Liver (tissue), 9 donors: ENCODE measurements around the gene TMEM254. TPM values are rescaled to one million over a fixed set of nuclear protein-coding genes. Genes with fewer than 3 reads are reported as not detected.

Experiments used
- DNase-seq: peaks from one replicate; pipeline ENCODE4 v3.0.0-alpha.2; 2017; ENCODE audit warnings: low spot score
- H3K27ac ChIP-seq, 2 donors: one replicate each; pipeline ENCODE4 v1.7.0; 2013; ENCODE audit warnings: inconsistent platforms in 2 of 2, low read length in 2 of 2, control low read depth in 1 of 2, low read depth in 1 of 2, mild to moderate bottlenecking in 1 of 2
- H3K27me3 ChIP-seq, 4 donors: one replicate each; pipeline versions ENCODE4 v1.6.1 to v1.7.0; 2013; ENCODE audit warnings: low read length in 3 of 4, inconsistent platforms in 1 of 4, mild to moderate bottlenecking in 1 of 4, moderate library complexity in 1 of 4; ENCODE audit not compliant: control insufficient read depth in 4 of 4, insufficient read depth in 4 of 4
- H3K36me3 ChIP-seq, 4 donors: one replicate each; pipeline versions ENCODE4 v1.6.1 to v1.7.0; 2013; ENCODE audit warnings: low read length in 3 of 4, mild to moderate bottlenecking in 3 of 4, low read depth in 1 of 4, moderate library complexity in 1 of 4; ENCODE audit not compliant: control insufficient read depth in 4 of 4, insufficient read depth in 3 of 4
- H3K4me1 ChIP-seq, 4 donors: one replicate each; pipeline versions ENCODE4 v1.6.1 to v1.7.0; 2013; ENCODE audit warnings: low read length in 3 of 4, mild to moderate bottlenecking in 3 of 4, moderate library complexity in 1 of 4; ENCODE audit not compliant: control insufficient read depth in 4 of 4, insufficient read depth in 4 of 4
- H3K4me3 ChIP-seq, 3 donors: one replicate each; pipeline versions ENCODE4 v1.6.1 to v1.7.0; 2013; ENCODE audit warnings: low read length in 3 of 3, control low read depth in 1 of 3, low read depth in 1 of 3, mild to moderate bottlenecking in 1 of 3
- H3K9ac ChIP-seq, 2 donors: one replicate each; pipeline ENCODE4 v1.7.0; 2013; ENCODE audit warnings: low read length in 2 of 2, mild to moderate bottlenecking in 2 of 2, moderate library complexity in 2 of 2, control low read depth in 1 of 2, low read depth in 1 of 2
- H3K9me3 ChIP-seq, 4 donors: one replicate each; pipeline versions ENCODE4 v1.6.1 to v1.7.0; 2013; ENCODE audit warnings: low read length in 3 of 4; ENCODE audit not compliant: control insufficient read depth in 4 of 4
- EGR1 ChIP-seq, 2 donors: IDR thresholded peaks; 2 replicates each; pipeline ENCODE4 v1.6.1; 2016 to 2018; ENCODE audit warnings: antibody characterized with exemption in 2 of 2, low read depth in 2 of 2
- FOXA1 ChIP-seq: IDR thresholded peaks from 2 replicates; pipeline ENCODE4 v1.6.1; 2016; ENCODE audit warnings: antibody characterized with exemption
- FOXA2 ChIP-seq: IDR thresholded peaks from 2 replicates; pipeline ENCODE4 v1.6.1; 2016; ENCODE audit warnings: antibody characterized with exemption
- GABPA ChIP-seq, 2 donors: IDR thresholded peaks in 1 of 2; conservative IDR thresholded peaks in 1 of 2; 2 replicates each; pipeline ENCODE4 v1.6.1; 2016; ENCODE audit warnings: antibody characterized with exemption in 2 of 2, mild to moderate bottlenecking in 1 of 2, moderate library complexity in 1 of 2
- HNF4A ChIP-seq, 2 donors: conservative IDR thresholded peaks; 2 replicates each; pipeline ENCODE4 v1.6.1; 2016; ENCODE audit warnings: antibody characterized with exemption in 2 of 2, mild to moderate bottlenecking in 2 of 2
- HNF4G ChIP-seq: IDR thresholded peaks from 2 replicates; pipeline ENCODE4 v1.6.1; 2016; ENCODE audit warnings: antibody characterized with exemption
- JUND ChIP-seq, 2 donors: IDR thresholded peaks; 2 replicates each; pipeline ENCODE4 v1.6.1; 2016; ENCODE audit warnings: antibody characterized with exemption in 2 of 2
- NR2F2 ChIP-seq: IDR thresholded peaks from 2 replicates; pipeline ENCODE4 v1.6.1; 2016; ENCODE audit warnings: antibody characterized with exemption
- RAD21 ChIP-seq, 2 donors: IDR thresholded peaks; 2 replicates each; pipeline ENCODE4 v1.6.1; 2016; ENCODE audit warnings: antibody characterized with exemption in 2 of 2, mild to moderate bottlenecking in 2 of 2
- RXRA ChIP-seq, 2 donors: IDR thresholded peaks; 2 replicates each; pipeline ENCODE4 v1.6.1; 2017 to 2018; ENCODE audit warnings: antibody characterized with exemption in 2 of 2, mild to moderate bottlenecking in 1 of 2
- SP1 ChIP-seq: IDR thresholded peaks from 2 replicates; pipeline ENCODE4 v1.6.1; 2018; ENCODE audit warnings: antibody characterized with exemption, mild to moderate bottlenecking
- TAF1 ChIP-seq: conservative IDR thresholded peaks from 2 replicates; pipeline ENCODE4 v1.6.1; 2016; ENCODE audit warnings: antibody characterized with exemption, mild to moderate bottlenecking
- YY1 ChIP-seq: IDR thresholded peaks from 2 replicates; pipeline ENCODE4 v1.6.1; 2016; ENCODE audit warnings: antibody characterized with exemption, mild to moderate bottlenecking
- WGBS: extraction: QIAGEN DNeasy Blood & Tissue Kit; methylation state at CpG from one replicate; pipeline ENCODE4 v1.1.7; 2013; 5-methylcytosine and 5-hydroxymethylcytosine counted together
- polyA plus RNA-seq, 2 donors: library from polyadenylated mRNA; stranded (reverse) in 1 of 2; unstranded in 1 of 2; fragments of 200-250 nt in 1 of 2; fragments of >200 nt in 1 of 2; fragmentation: Nextera tagmentation in 1 of 2; extraction: Ambion mirVana in 1 of 2; gene quantifications; one replicate each; pipeline versions ENCODE4 v1.2.1 to v1.2.3, GENCODE V29; 2013 to 2015
- total RNA-seq, 2 donors: library from RNA; depleted of rRNA; stranded (reverse); fragments of >200 nt; gene quantifications; one replicate each; pipeline ENCODE4 v1.2.3, GENCODE V29; 2014
- TF ChIP-seq, protein P1 (sequence below): IDR thresholded peaks from 2 replicates; pipeline ENCODE4 v1.6.1; 2016; ENCODE audit warnings: antibody characterized with exemption
- TF ChIP-seq, protein P2 (sequence below): IDR thresholded peaks from 2 replicates; pipeline ENCODE4 v1.6.1; 2016; ENCODE audit warnings: antibody characterized with exemption, mild to moderate bottlenecking
- TF ChIP-seq, protein P3 (sequence below): IDR thresholded peaks from 2 replicates; pipeline ENCODE4 v1.6.1; 2016; ENCODE audit warnings: antibody characterized with exemption
- TF ChIP-seq, protein P4 (sequence below): fragments of 150-350 bp; IDR thresholded peaks from 2 replicates; pipeline ENCODE4 v1.5.1; 2017; ENCODE audit warnings: improper control_type of control experiment, low read depth, low read length; ENCODE audit not compliant: missing input control
- TF ChIP-seq, protein P5 (sequence below): IDR thresholded peaks from 2 replicates; pipeline ENCODE4 v1.6.1; 2016; ENCODE audit warnings: antibody characterized with exemption
- donor health status: healthy.
- donor health status: healthy.
- donor health status: healthy.
- donor health status: healthy.
- donor health status: healthy.

Gene TMEM254
- total and polyA plus RNA-seq, 4 donors = 10.0 to 33.2 (median 20.7) TPM

DNA sequence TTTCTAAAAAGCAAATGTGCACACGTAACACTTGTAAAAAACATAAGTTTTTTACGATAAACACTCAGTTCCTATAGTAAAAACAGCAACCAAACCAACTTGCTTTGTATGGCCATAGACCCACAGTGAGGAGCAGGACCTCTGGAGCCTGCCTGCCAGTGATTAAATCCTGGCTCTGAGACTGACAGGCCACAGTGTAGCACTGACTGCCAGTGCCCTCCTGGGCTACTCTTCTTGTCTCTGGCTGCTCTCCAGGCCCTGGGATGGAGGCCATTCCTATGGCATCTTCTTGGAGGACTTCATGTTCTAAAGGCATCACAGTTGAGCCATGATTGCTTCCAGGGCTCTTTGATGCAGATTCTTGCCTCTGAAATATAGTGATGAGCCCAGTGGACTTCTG lies 22.7 kb upstream of the TMEM254 start:
- Histone ChIP-seq H3K9me3 (no peaks in the 10 kb centered on the region), H3K27ac (no peak overlapping the region), H3K4me1 (no peaks in the 10 kb centered on the region), H3K4me3 (no peak overlapping the region), H3K9ac (no peak overlapping the region), H3K27me3 (no peaks in the 10 kb centered on the region), H3K36me3 (no peaks in the 10 kb centered on the region)
- DNase-seq = no peak
- TF ChIP-seq, protein P1, sequence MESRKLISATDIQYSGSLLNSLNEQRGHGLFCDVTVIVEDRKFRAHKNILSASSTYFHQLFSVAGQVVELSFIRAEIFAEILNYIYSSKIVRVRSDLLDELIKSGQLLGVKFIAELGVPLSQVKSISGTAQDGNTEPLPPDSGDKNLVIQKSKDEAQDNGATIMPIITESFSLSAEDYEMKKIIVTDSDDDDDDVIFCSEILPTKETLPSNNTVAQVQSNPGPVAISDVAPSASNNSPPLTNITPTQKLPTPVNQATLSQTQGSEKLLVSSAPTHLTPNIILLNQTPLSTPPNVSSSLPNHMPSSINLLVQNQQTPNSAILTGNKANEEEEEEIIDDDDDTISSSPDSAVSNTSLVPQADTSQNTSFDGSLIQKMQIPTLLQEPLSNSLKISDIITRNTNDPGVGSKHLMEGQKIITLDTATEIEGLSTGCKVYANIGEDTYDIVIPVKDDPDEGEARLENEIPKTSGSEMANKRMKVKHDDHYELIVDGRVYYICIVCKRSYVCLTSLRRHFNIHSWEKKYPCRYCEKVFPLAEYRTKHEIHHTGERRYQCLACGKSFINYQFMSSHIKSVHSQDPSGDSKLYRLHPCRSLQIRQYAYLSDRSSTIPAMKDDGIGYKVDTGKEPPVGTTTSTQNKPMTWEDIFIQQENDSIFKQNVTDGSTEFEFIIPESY = no peak
- TF ChIP-seq FOXA1 (no peak), EGR1 (IDR thresholded peaks at IDR 0.05; ENCODE audit: low read depth in 2 of 2) (no peak), TAF1 (no peak), HNF4A (conservative IDR thresholded peaks at IDR 0.05) (no peak), GABPA (IDR thresholded peaks at IDR 0.05 in 1 of 2, conservative IDR thresholded peaks at IDR 0.05 in 1 of 2) (no peak), FOXA2 (no peak), HNF4G (no peak), YY1 (no peak), RAD21 (IDR thresholded peaks at IDR 0.05) (no peak), SP1 (no peak), NR2F2 (no peak), JUND (IDR thresholded peaks at IDR 0.05) (no peak), RXRA (IDR thresholded peaks at IDR 0.05) (no peak)
- TF ChIP-seq, protein P2, sequence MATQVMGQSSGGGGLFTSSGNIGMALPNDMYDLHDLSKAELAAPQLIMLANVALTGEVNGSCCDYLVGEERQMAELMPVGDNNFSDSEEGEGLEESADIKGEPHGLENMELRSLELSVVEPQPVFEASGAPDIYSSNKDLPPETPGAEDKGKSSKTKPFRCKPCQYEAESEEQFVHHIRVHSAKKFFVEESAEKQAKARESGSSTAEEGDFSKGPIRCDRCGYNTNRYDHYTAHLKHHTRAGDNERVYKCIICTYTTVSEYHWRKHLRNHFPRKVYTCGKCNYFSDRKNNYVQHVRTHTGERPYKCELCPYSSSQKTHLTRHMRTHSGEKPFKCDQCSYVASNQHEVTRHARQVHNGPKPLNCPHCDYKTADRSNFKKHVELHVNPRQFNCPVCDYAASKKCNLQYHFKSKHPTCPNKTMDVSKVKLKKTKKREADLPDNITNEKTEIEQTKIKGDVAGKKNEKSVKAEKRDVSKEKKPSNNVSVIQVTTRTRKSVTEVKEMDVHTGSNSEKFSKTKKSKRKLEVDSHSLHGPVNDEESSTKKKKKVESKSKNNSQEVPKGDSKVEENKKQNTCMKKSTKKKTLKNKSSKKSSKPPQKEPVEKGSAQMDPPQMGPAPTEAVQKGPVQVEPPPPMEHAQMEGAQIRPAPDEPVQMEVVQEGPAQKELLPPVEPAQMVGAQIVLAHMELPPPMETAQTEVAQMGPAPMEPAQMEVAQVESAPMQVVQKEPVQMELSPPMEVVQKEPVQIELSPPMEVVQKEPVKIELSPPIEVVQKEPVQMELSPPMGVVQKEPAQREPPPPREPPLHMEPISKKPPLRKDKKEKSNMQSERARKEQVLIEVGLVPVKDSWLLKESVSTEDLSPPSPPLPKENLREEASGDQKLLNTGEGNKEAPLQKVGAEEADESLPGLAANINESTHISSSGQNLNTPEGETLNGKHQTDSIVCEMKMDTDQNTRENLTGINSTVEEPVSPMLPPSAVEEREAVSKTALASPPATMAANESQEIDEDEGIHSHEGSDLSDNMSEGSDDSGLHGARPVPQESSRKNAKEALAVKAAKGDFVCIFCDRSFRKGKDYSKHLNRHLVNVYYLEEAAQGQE = no peak
- TF ChIP-seq, protein P3, sequence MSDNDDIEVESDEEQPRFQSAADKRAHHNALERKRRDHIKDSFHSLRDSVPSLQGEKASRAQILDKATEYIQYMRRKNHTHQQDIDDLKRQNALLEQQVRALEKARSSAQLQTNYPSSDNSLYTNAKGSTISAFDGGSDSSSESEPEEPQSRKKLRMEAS = no peak
- TF ChIP-seq, protein P4, sequence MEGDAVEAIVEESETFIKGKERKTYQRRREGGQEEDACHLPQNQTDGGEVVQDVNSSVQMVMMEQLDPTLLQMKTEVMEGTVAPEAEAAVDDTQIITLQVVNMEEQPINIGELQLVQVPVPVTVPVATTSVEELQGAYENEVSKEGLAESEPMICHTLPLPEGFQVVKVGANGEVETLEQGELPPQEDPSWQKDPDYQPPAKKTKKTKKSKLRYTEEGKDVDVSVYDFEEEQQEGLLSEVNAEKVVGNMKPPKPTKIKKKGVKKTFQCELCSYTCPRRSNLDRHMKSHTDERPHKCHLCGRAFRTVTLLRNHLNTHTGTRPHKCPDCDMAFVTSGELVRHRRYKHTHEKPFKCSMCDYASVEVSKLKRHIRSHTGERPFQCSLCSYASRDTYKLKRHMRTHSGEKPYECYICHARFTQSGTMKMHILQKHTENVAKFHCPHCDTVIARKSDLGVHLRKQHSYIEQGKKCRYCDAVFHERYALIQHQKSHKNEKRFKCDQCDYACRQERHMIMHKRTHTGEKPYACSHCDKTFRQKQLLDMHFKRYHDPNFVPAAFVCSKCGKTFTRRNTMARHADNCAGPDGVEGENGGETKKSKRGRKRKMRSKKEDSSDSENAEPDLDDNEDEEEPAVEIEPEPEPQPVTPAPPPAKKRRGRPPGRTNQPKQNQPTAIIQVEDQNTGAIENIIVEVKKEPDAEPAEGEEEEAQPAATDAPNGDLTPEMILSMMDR = no peak
- TF ChIP-seq, protein P5, sequence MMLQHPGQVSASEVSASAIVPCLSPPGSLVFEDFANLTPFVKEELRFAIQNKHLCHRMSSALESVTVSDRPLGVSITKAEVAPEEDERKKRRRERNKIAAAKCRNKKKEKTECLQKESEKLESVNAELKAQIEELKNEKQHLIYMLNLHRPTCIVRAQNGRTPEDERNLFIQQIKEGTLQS = no peak
- WGBS = 97% methylated on average over 2 of the region's 2 CpGs
